ENCODE data around the gene GNLY. TPM values are rescaled to one million over a fixed set of nuclear protein-coding genes. Genes with fewer than 3 reads are reported as not detected.

Gene GNLY
- total and polyA plus RNA-seq, 2 of the 13 experiments (the other 11 are each of a cell fraction or from before 2014, with no cell fraction given) = not detected

DNA sequence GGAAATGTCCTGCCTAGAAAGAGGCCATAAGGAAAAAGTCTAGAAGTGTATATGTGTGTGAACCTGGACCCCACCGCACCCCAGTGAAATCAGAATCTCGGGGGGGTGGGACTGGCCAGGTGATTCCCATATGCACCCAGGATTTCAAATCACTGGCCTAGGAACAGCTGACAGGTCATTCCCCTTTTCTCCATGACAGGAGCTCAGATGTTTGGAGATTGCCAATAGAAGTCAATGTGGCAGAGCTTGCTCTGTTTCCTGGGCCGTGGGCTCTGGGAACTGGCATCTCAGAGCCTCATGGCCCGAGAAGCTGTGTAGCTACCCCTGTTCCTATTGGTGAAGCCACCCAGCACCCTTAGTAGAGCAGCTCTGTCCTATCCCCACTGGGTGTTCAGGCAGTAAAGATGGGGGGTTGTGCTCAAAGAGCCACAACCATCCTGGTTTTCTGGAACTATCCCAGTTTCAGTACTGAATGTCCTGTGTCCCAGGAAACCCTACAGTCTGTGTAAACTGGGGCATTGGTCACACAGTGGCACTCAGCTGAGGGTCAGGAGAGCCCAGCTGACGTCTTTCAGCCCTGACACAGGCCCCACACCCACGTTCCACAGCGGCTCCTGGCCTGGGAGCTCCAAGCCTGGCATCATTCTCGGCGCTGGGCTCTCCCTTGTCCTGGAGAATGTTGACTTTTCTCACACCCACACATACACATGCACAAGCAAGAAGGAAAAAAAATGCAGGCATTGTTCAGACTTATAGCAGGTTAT lies 18.9 kb downstream of the GNLY start:
- in situ Hi-C loops (cut with HindIII; ENCODE audit: extremely low pct_ligation_motif_present, low pct_unique_long_range_greater_than_20kb) (loop anchor here (5.0 kb wide), 1 partner anchor 36 kb away; no protein-coding TSS in a partner anchor), intact Hi-C loops (cut with micrococcal nuclease; ENCODE audit: unreplicated experiment) (no loop called here)
- no peak overlapping the region for H3K4me2 ChIP-seq (ENCODE audit: low read depth, low read length)
- no TSS peak for BruUV-seq (replicated peaks)
- H3K4me3 ChIP-seq (replicated peaks in 1 of 3; ENCODE audit: insufficient read depth in 1 of 3, low read depth in 2 of 3, low read length in 3 of 3) = no peak overlapping the region
- WGBS (ENCODE audit: low lambda C conversion rate) = 15% methylated on average over 9 of the region's 9 CpGs
- DNase-seq (ENCODE audit: low spot score) (no peak), ATAC-seq (no peak; the same call in 2 of the 3 replicates), FAIRE-seq (no peak)
- no peak overlapping the region for H3K9ac ChIP-seq (ENCODE audit: insufficient read depth, low read depth, low read length)
- H2AFZ ChIP-seq (ENCODE audit: low read length) = no peak overlapping the region
- peaks cover 11% of the 10 kb centered on the region for H3K4me1 ChIP-seq (ENCODE audit: insufficient read depth, low read length)
- ChIA-PET CTCF (ENCODE audit: low intra/inter-chr PET ratio, low total read pairs) (no interaction called here), POLR2A (interaction anchor here (0.6 kb wide), 1 partner anchor 29 kb away, joined by 3 read pairs; no protein-coding TSS in a partner anchor)
- H3K27me3 ChIP-seq (ENCODE audit: control insufficient read depth in 1 of 2, insufficient read depth in 2 of 2, low read length in 2 of 2) = peaks cover 13 to 67% of the 10 kb centered on the region in 2 experiments; a peak in 4 of 5 replicates
- H3K9me3 ChIP-seq (ENCODE audit: low read length) = no peaks in the 10 kb centered on the region
- H3K36me3 ChIP-seq (replicated peaks in 1 of 2; ENCODE audit: control insufficient read depth in 1 of 2, insufficient read depth in 2 of 2, low read length in 2 of 2) = no peaks in the 10 kb centered on the region
- H3K27ac ChIP-seq (ENCODE audit: extremely low read length, insufficient read depth, low read length) = no peak overlapping the region
- TF ChIP-seq ZNF383 (CRISPR knock-in tag; IDR thresholded peaks at IDR 0.05; ENCODE audit: borderline replicate concordance) (no peak), KLF16 (CRISPR knock-in tag; IDR thresholded peaks at IDR 0.05) (no peak)
- TF ChIP-seq, protein P1, sequence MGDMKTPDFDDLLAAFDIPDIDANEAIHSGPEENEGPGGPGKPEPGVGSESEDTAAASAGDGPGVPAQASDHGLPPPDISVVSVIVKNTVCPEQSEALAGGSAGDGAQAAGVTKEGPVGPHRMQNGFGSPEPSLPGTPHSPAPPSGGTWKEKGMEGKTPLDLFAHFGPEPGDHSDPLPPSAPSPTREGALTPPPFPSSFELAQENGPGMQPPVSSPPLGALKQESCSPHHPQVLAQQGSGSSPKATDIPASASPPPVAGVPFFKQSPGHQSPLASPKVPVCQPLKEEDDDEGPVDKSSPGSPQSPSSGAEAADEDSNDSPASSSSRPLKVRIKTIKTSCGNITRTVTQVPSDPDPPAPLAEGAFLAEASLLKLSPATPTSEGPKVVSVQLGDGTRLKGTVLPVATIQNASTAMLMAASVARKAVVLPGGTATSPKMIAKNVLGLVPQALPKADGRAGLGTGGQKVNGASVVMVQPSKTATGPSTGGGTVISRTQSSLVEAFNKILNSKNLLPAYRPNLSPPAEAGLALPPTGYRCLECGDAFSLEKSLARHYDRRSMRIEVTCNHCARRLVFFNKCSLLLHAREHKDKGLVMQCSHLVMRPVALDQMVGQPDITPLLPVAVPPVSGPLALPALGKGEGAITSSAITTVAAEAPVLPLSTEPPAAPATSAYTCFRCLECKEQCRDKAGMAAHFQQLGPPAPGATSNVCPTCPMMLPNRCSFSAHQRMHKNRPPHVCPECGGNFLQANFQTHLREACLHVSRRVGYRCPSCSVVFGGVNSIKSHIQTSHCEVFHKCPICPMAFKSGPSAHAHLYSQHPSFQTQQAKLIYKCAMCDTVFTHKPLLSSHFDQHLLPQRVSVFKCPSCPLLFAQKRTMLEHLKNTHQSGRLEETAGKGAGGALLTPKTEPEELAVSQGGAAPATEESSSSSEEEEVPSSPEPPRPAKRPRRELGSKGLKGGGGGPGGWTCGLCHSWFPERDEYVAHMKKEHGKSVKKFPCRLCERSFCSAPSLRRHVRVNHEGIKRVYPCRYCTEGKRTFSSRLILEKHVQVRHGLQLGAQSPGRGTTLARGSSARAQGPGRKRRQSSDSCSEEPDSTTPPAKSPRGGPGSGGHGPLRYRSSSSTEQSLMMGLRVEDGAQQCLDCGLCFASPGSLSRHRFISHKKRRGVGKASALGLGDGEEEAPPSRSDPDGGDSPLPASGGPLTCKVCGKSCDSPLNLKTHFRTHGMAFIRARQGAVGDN (CRISPR knock-in tag; IDR thresholded peaks at IDR 0.05) = no peak
- TF ChIP-seq, protein P2, sequence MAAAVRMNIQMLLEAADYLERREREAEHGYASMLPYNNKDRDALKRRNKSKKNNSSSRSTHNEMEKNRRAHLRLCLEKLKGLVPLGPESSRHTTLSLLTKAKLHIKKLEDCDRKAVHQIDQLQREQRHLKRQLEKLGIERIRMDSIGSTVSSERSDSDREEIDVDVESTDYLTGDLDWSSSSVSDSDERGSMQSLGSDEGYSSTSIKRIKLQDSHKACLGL (CRISPR knock-in tag; IDR thresholded peaks at IDR 0.05) = no peak
- H4K20me1 ChIP-seq (ENCODE audit: insufficient read depth, low read length) = no peaks in the 10 kb centered on the region
- H3K79me2 ChIP-seq (ENCODE audit: insufficient read depth, low read length) = no peaks in the 10 kb centered on the region
